IMR-90 (cell line): Measurements from ENCODE around the gene GRM5. TPM values are rescaled to one million over a fixed set of nuclear protein-coding genes. Genes with fewer than 3 reads are reported as not detected.

Source experiments
- ATAC-seq: fragments of 200-7000 bp; cut with Tn5 transposase; 2 replicates; pipeline ENCODE4 v1.9.1; 2020; ENCODE audit warnings: low read depth, mild to moderate bottlenecking, moderate library complexity
- BruUV-seq: library from RNA; stranded (reverse); fragments of 400-500 nt; replicated peaks from 2 replicates; lab custom pipeline; 2021; lab: Mats Ljungman, UMichigan
- CTCF ChIA-PET: fragments of 300-600 bp; formaldehyde crosslinking; extraction: SDS; loops from one replicate; lab custom pipeline; 2021; ENCODE audit warnings: antibody characterized with exemption; lab: Yijun Ruan, JAX
- POLR2A ChIA-PET: fragments of 300-600 bp; sonication (Branson Sonifier 250); formaldehyde crosslinking; loops from one replicate; lab custom pipeline; 2022; ENCODE audit warnings: antibody characterized with exemption; ENCODE audit not compliant: unreplicated experiment; lab: Charles Lee
- DNase-seq: peaks from one replicate; pipeline ENCODE4 v3.0.0; 2013
- H2AFZ ChIP-seq: replicated peaks from 2 replicates; pipeline ENCODE3; 2013; ENCODE audit warnings: low read length, mild to moderate bottlenecking; ENCODE audit not compliant: poor library complexity
- H2AK5ac ChIP-seq: 2 replicates; pipeline ENCODE4 v1.6.1; 2013; ENCODE audit warnings: low read depth, low read length, inconsistent platforms
- H2AK9ac ChIP-seq: replicated peaks from 2 replicates; pipeline ENCODE3; 2013; ENCODE audit warnings: mild to moderate bottlenecking, low read depth, low read length, moderate library complexity; ENCODE audit not compliant: poor library complexity
- H2BK120ac ChIP-seq: 2 replicates; pipeline ENCODE4 v1.6.1; 2013; ENCODE audit warnings: low read depth, low read length, inconsistent platforms
- H2BK15ac ChIP-seq: 3 replicates; pipeline ENCODE4 v1.6.1; 2013; ENCODE audit warnings: low read depth, low read length, inconsistent platforms
- H2BK20ac ChIP-seq: 2 replicates; pipeline ENCODE4 v1.6.1; 2013; ENCODE audit warnings: low read depth, mild to moderate bottlenecking, inconsistent platforms, low read length, moderate library complexity
- H2BK5ac ChIP-seq: 2 replicates; pipeline ENCODE4 v1.6.1; 2013; ENCODE audit warnings: mild to moderate bottlenecking, low read depth, low read length, inconsistent platforms; ENCODE audit not compliant: poor library complexity, severe bottlenecking
- H3K14ac ChIP-seq: replicated peaks from 2 replicates; pipeline ENCODE4 v1.6.1; 2013; ENCODE audit warnings: low read depth, low read length, inconsistent platforms
- H3K18ac ChIP-seq: 2 replicates; pipeline ENCODE4 v1.6.1; 2013; ENCODE audit warnings: low read depth, low read length, control low read depth
- H3K23ac ChIP-seq: 2 replicates; pipeline ENCODE4 v1.6.1; 2013; ENCODE audit warnings: low read depth, low read length, inconsistent platforms
- H3K27ac ChIP-seq: 2 replicates; pipeline ENCODE4 v1.5.1; 2013; ENCODE audit warnings: mild to moderate bottlenecking, control low read depth, low read length; ENCODE audit not compliant: insufficient read depth
- H3K27me3 ChIP-seq: 2 replicates; pipeline ENCODE4 v1.6.1; 2013; ENCODE audit warnings: low read length; ENCODE audit not compliant: control insufficient read depth, insufficient read depth
- H3K36me3 ChIP-seq: 2 replicates; pipeline ENCODE4 v1.6.1; 2013; ENCODE audit warnings: low read length, mixed read lengths; ENCODE audit not compliant: control insufficient read depth, insufficient read depth
- H3K4ac ChIP-seq: 2 replicates; pipeline ENCODE4 v1.6.1; 2013; ENCODE audit warnings: low read depth, low read length, inconsistent platforms
- H3K4me1 ChIP-seq: 2 replicates; pipeline ENCODE4 v1.6.1; 2013; ENCODE audit warnings: low read length, mixed read lengths; ENCODE audit not compliant: control insufficient read depth, insufficient read depth
- H3K4me2 ChIP-seq: 2 replicates; pipeline ENCODE4 v1.6.1; 2013; ENCODE audit warnings: low read depth, mild to moderate bottlenecking, control low read depth, low read length, moderate library complexity
- H3K4me3 ChIP-seq: 2 replicates; pipeline ENCODE4 v1.5.1; 2013; ENCODE audit warnings: low read depth, mild to moderate bottlenecking, control low read depth, low read length, moderate library complexity; ENCODE audit not compliant: insufficient read depth
- H3K56ac ChIP-seq: 2 replicates; pipeline ENCODE4 v1.6.1; 2013; ENCODE audit warnings: low read length, inconsistent platforms; ENCODE audit not compliant: insufficient read depth; ENCODE audit errors: extremely low read depth
- H3K79me1 ChIP-seq, 2 experiments: 2 replicates each; pipeline ENCODE4 v1.6.1; 2013; ENCODE audit warnings: low read length in 2 of 2, inconsistent platforms in 1 of 2, low read depth in 1 of 2
- H3K9ac ChIP-seq: 2 replicates; pipeline ENCODE4 v1.6.1; 2013; ENCODE audit warnings: low read depth, low read length, control low read depth
- H3K9me1 ChIP-seq: 2 replicates; pipeline ENCODE4 v1.6.1; 2013; ENCODE audit warnings: low read length, inconsistent platforms; ENCODE audit not compliant: insufficient read depth
- H3K9me3 ChIP-seq: 2 replicates; pipeline ENCODE4 v1.6.1; 2013; ENCODE audit warnings: low read length; ENCODE audit not compliant: control insufficient read depth, insufficient read depth
- H4K20me1 ChIP-seq: 2 replicates; pipeline ENCODE4 v1.6.1; 2013; ENCODE audit warnings: low read length, inconsistent platforms; ENCODE audit not compliant: insufficient read depth
- H4K5ac ChIP-seq: 2 replicates; pipeline ENCODE4 v1.6.1; 2013; ENCODE audit warnings: mild to moderate bottlenecking, low read depth, low read length, control low read depth
- H4K8ac ChIP-seq, 2 experiments: 2 replicates each; pipeline ENCODE4 v1.6.1; 2013; ENCODE audit warnings: low read depth in 2 of 2, low read length in 2 of 2, control low read depth in 1 of 2, inconsistent platforms in 1 of 2
- H4K91ac ChIP-seq: 2 replicates; pipeline ENCODE4 v1.6.1; 2013; ENCODE audit warnings: low read depth, low read length, inconsistent platforms; ENCODE audit not compliant: insufficient read depth
- BHLHE40 ChIP-seq: fragments of 150-350 bp; IDR thresholded peaks from 2 replicates; pipeline ENCODE4 v1.6.1; 2016; ENCODE audit warnings: mild to moderate bottlenecking, low read depth, low read length
- CEBPB ChIP-seq: IDR thresholded peaks from 2 replicates; pipeline ENCODE4 v1.6.1; 2012; ENCODE audit warnings: low read depth, low read length, improper control_type of control experiment
- CHD1 ChIP-seq: IDR thresholded peaks from 2 replicates; pipeline ENCODE4 v1.6.1; 2012; ENCODE audit warnings: low read depth, low read length, improper control_type of control experiment
- FOS ChIP-seq: fragments of 150-350 bp; IDR thresholded peaks from 2 replicates; pipeline ENCODE4 v1.6.1; 2016; ENCODE audit warnings: low read depth, low read length
- MAFK ChIP-seq: IDR thresholded peaks from 2 replicates; pipeline ENCODE4 v1.6.1; 2012; ENCODE audit warnings: low read depth, low read length, improper control_type of control experiment
- MAZ ChIP-seq: IDR thresholded peaks from 2 replicates; pipeline ENCODE4 v1.6.1; 2012; ENCODE audit warnings: low read depth, mild to moderate bottlenecking, low read length, improper control_type of control experiment, moderate library complexity, borderline replicate concordance
- MXI1 ChIP-seq: IDR thresholded peaks from 2 replicates; pipeline ENCODE4 v1.6.1; 2012; ENCODE audit warnings: low read depth, mild to moderate bottlenecking, low read length, moderate library complexity, borderline replicate concordance
- NFE2L2 ChIP-seq: fragments of 150-350 bp; IDR thresholded peaks from 2 replicates; pipeline ENCODE4 v1.6.1; 2016; ENCODE audit warnings: low read depth, mild to moderate bottlenecking, low read length
- POLR2A ChIP-seq: IDR thresholded peaks from 2 replicates; pipeline ENCODE4 v1.6.1; 2012; ENCODE audit warnings: mild to moderate bottlenecking, low read depth, low read length
- RAD21 ChIP-seq: IDR thresholded peaks from 2 replicates; pipeline ENCODE4 v1.6.1; 2012; ENCODE audit warnings: low read length, improper control_type of control experiment
- RCOR1 ChIP-seq: IDR thresholded peaks from 2 replicates; pipeline ENCODE4 v1.6.1; 2012; ENCODE audit warnings: mild to moderate bottlenecking, low read length, improper control_type of control experiment; ENCODE audit not compliant: insufficient replicate concordance
- RFX5 ChIP-seq: IDR thresholded peaks from 2 replicates; pipeline ENCODE4 v1.8.0; 2012; ENCODE audit warnings: low read depth, mild to moderate bottlenecking, low read length, moderate library complexity
- SMC3 ChIP-seq: fragments of 150-350 bp; IDR thresholded peaks from 2 replicates; pipeline ENCODE4 v1.6.1; 2016; ENCODE audit warnings: low read depth, mild to moderate bottlenecking, antibody characterized with exemption, low read length, moderate library complexity
- USF2 ChIP-seq: fragments of 150-350 bp; IDR thresholded peaks from 2 replicates; pipeline ENCODE4 v1.6.1; 2017; ENCODE audit warnings: mild to moderate bottlenecking, antibody characterized with exemption, low read length, low read depth
- WGBS, 2 experiments: methylation state at CpG; one replicate each; pipeline versions ENCODE4 v1.1.5 to v1.1.7; 2013; ENCODE audit warnings: missing lambda C conversion rate in 2 of 2; ENCODE audit not compliant: insufficient read length in 1 of 2; ENCODE audit errors: extremely low coverage in 2 of 2; 5-methylcytosine and 5-hydroxymethylcytosine counted together
- dilution Hi-C: fragments of 300-500 bp; cut with HindIII; formaldehyde crosslinking; loops from one replicate; pipeline ENCODE4 v1.14.3; 2018; ENCODE audit warnings: low sequenced_read_pairs; ENCODE audit not compliant: unreplicated experiment
- in situ Hi-C: fragments of 300-500 bp; cut with MboI; formaldehyde crosslinking; loops from 3 replicates; pipeline ENCODE4 v1.14.3; 2019; ENCODE audit warnings: low sequenced_read_pairs, inconsistent platforms, mixed read lengths
- intact Hi-C: fragments of 100-400 bp; cut with micrococcal nuclease; formaldehyde crosslinking; loops from 2 replicates; pipeline ENCODE4 v1.10.0; 2022
- polyA plus RNA-seq, 3 experiments: library from polyadenylated mRNA; depleted of rRNA; stranded (reverse); fragments of >200 nt; gene quantifications; 2 replicates each; pipeline ENCODE4 v1.2.3, GENCODE V29; 2012; ENCODE audit warnings: low replicate concordance in 1 of 3
- total RNA-seq: library from RNA; depleted of rRNA; stranded (reverse); fragments of >200 nt; gene quantifications from 2 replicates; pipeline ENCODE4 v1.2.3, GENCODE V29; 2012
- TF ChIP-seq, protein P1 (sequence below): conservative IDR thresholded peaks from 2 replicates; pipeline ENCODE4 v1.5.1; 2012; ENCODE audit warnings: mild to moderate bottlenecking, low read depth, low read length, improper control_type of control experiment
- TF ChIP-seq, protein P2 (sequence below): fragments of 150-350 bp; IDR thresholded peaks from 2 replicates; pipeline ENCODE4 v1.6.1; 2016; ENCODE audit warnings: low read depth, mild to moderate bottlenecking, low read length, moderate library complexity, borderline replicate concordance

Gene GRM5
- total and polyA plus RNA-seq, 2 of the 4 experiments (the other 2 are of a cell fraction), result under 0.01 TPM

- Histone ChIP-seq H3K23ac (no peak overlapping the region), H3K14ac (peak overlapping the region; percentile 43; the same call in 1 of the 2 replicates), H2BK120ac (peak overlapping the region; percentile 100), H3K4me2 (no peak overlapping the region), H4K20me1 (no peaks in the 10 kb centered on the region), H2BK5ac (no peak overlapping the region), H2BK15ac (peak overlapping the region; percentile 96; the same call in 2 of the 3 replicates), H4K91ac (peak overlapping the region; percentile 95), H2AK5ac (peak overlapping the region; percentile 89), H3K9me1 (no peaks in the 10 kb centered on the region), H3K27me3 (no peaks in the 10 kb centered on the region), H3K36me3 (no peaks in the 10 kb centered on the region), H2AFZ (no peak overlapping the region), H4K5ac (no peak overlapping the region), H3K4me3 (no peak overlapping the region), H3K79me1 (no peaks in the 10 kb centered on the region), H4K8ac (peak overlapping the region in 1 of 2 experiments; percentile 78; a peak in 2 of 4 replicates), H3K9me3 (no peaks in the 10 kb centered on the region), H3K18ac (peak overlapping the region; percentile 10; the same call in 1 of the 2 replicates), H2BK20ac (peak overlapping the region; percentile 100), H3K56ac (no peak overlapping the region), H3K4me1 (peaks cover 8% of the 10 kb centered on the region), H3K9ac (no peak overlapping the region), H3K27ac (no peak overlapping the region), H2AK9ac (no peak overlapping the region), H3K4ac (peak overlapping the region; percentile 57)
- no peak for ATAC-seq
- no TSS peak for BruUV-seq
- ChIA-PET POLR2A (interaction anchor here (0.6 kb wide), 1 partner anchor 200 kb away, joined by 6 read pairs; no protein-coding TSS in a partner anchor), CTCF (no interaction called here)
- in situ Hi-C loops (loop anchor here (25.0 kb wide), 2 partner anchors 222 to 522 kb away; no protein-coding TSS in a partner anchor), intact Hi-C loops (loop anchor here (2.0 kb wide), 2 partner anchors 13 to 49 kb away; no protein-coding TSS in a partner anchor), dilution Hi-C loops (loop anchor here (25.0 kb wide), 1 partner anchor 522 kb away; no protein-coding TSS in a partner anchor)
- WGBS, 2 experiments, result 40% methylated on average over 1 of the region's 5 CpGs; no CpG with 5 or more reads in 1 of the 2 experiments
- TF ChIP-seq, protein P1, sequence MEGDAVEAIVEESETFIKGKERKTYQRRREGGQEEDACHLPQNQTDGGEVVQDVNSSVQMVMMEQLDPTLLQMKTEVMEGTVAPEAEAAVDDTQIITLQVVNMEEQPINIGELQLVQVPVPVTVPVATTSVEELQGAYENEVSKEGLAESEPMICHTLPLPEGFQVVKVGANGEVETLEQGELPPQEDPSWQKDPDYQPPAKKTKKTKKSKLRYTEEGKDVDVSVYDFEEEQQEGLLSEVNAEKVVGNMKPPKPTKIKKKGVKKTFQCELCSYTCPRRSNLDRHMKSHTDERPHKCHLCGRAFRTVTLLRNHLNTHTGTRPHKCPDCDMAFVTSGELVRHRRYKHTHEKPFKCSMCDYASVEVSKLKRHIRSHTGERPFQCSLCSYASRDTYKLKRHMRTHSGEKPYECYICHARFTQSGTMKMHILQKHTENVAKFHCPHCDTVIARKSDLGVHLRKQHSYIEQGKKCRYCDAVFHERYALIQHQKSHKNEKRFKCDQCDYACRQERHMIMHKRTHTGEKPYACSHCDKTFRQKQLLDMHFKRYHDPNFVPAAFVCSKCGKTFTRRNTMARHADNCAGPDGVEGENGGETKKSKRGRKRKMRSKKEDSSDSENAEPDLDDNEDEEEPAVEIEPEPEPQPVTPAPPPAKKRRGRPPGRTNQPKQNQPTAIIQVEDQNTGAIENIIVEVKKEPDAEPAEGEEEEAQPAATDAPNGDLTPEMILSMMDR, result no peak
- TF ChIP-seq USF2 (no peak), RAD21 (no peak), POLR2A (no peak), MAFK (no peak), RCOR1 (no peak), SMC3 (no peak), BHLHE40 (no peak), CEBPB (no peak), NFE2L2 (no peak), MXI1 (no peak), FOS (no peak), CHD1 (no peak), RFX5 (no peak), MAZ (no peak)
- TF ChIP-seq, protein P2, sequence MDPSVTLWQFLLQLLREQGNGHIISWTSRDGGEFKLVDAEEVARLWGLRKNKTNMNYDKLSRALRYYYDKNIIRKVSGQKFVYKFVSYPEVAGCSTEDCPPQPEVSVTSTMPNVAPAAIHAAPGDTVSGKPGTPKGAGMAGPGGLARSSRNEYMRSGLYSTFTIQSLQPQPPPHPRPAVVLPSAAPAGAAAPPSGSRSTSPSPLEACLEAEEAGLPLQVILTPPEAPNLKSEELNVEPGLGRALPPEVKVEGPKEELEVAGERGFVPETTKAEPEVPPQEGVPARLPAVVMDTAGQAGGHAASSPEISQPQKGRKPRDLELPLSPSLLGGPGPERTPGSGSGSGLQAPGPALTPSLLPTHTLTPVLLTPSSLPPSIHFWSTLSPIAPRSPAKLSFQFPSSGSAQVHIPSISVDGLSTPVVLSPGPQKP, result no peak
- no peak for DNase-seq
Observed at GRCh38 chr11:88534185-88534584, 531.6 kb downstream of the GRM5 start.
